HuH-7 (cell line): Measurements from ENCODE around the gene PTPRQ.
"Not testable (repeated sequence)": the region's sequence is repeated elsewhere in the genome, so short reads cannot be mapped to it uniquely, and the experiment has no call there.

ENCODE experiments used
- DNase-seq: peaks from one replicate; pipeline ENCODE4 v3.0.0; 2011; ENCODE audit warnings: low spot score

The PTPRQ gene

DNA sequence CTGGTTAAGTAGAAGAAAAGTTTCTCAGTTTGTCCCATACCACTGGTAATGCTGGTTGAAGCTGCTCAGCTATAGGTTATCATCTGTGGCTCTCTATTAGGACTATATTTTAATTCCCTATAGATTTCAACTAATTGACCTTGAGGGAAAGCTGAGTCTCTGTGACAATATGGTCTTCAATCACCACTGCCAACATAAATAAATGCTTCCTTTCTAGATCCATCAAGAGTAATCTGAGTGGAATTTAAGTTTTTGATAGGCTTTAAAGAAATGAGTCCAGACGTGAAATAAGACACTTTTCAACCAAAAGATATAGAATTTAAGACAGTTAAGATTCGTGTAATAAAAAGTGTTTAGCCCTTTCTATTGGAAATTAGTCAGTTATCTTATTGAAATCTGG lies 199.9 kb downstream of the PTPRQ start:
- DNase-seq, result no peak

DNA sequence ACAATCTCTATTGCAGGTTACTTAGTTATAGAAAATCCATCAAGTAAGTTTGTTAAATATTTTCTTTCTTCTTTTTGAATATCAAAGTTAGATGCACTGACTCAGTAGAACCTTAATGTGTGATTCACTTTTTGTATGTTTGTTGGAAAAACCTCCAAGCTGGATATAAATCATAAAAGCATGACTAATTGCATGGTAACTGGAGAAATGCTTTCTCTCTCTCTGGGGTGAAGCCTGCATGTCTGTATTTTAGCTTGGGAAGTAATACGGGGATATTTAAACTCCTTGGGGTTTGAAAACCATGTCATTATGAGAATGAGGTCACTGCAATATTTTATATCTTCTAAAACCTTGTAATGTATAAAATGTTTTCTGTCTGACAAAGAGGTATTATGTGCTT lies 204.8 kb downstream of the PTPRQ start:
- no peak for DNase-seq

DNA sequence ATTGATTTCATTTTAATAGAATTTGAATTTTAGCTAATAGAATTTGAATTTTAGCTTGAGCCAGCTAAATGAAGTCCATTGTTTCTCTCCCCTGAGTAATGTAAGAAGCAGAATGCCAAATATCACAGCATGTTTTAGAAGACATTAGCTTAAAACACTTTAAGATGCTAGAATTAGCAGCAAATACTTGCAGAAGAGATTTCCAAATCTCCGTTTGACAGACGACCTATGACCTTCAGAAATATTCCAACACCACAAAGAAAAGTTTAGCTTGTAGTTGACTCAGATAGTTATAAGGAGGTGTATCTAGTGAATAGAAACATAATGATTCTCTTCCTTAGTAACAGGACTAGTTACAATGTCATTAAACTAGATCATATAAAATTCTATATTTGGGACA lies 211.7 kb downstream of the PTPRQ start:
- DNase-seq, result no peak

DNA sequence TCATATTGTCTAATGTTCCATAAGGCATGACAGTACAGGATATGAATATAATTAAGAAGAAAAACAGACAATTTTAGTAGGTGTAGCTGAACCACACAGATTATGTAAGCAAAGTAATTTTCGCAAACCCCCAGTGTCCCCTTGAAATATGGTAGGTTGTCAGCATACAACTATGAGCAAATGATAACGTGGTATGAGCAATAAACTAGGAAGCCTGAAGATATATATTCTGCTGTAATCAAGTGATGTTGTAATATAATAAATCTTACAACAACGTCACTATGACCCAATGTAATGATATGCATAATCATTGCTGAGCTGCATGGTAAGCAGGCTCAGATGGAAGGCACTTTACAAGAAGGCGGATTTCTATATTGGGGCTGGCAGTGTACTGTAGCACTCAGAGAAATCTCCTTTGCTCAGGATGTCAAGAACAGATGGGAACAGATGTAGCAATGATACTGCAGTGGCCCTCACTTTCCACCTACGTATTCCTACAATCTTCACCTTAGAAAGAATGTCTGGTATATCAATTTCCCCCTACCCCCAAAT lies 215.6 kb downstream of the PTPRQ start:
- DNase-seq, result no peak

DNA sequence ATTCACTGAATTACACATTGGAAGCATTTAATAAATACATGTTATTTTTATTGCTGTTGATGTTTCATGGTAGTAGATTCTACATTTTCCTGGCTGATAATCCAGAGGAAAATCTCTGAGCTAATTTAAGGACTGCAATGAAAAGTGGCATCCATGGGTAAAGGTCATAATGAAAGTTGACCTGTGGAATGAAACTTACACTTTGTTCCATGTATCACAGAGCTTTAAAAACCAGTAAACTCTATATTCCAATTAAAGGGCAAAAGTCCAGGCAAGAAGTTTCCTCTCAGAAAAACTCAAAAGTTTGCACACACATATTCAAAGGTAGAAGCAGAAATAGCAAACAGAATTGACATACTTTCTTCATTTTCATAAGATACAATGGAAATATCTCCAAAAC lies 218.6 kb downstream of the PTPRQ start:
- no peak for DNase-seq

DNA sequence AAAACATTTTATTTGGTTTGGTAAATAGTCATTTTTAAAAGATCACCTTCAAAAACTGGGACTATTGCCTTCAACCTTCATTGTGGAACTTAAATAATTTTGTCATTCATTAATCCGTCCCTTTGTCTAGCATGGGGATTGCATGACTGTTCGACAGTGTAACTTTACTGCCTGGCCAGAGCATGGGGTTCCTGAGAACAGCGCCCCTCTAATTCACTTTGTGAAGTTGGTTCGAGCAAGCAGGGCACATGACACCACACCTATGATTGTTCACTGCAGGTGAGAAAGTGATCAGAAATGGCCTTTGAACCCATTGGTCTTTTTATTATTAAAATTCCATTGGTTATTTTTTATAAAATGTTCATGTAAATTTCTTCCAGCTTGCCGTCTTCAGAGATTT lies 226.2 kb downstream of the PTPRQ start:
- no peak for DNase-seq

DNA sequence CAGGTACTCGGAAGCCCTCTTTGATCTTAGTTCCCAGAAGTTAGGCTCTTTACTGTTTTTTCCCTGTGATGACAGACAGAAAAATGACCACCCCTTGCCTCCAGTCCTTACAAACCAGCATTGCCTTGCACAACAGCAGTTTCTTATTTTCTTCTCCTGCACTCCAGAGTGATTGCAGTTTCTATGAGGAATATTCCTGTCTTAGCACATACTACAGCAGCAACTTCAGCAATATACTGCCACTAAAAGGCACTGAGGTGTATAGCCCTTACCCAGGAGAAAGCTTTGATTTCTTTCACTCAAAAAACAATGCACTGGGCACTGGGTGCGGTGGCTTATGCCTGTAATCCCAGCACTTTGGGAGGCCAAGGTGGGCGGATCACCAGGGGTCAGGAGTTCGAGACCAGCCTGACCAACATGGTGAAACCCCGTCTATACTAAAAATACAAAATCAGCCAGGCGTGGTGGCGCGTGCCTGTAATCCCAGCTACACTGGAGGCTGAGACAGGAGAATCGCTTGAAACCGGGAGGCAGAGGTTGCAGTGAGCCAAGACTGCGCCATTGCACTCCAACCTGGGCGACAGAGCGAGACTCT lies 232.1 kb downstream of the PTPRQ start:
- DNase-seq, result not testable (repeated sequence)

DNA sequence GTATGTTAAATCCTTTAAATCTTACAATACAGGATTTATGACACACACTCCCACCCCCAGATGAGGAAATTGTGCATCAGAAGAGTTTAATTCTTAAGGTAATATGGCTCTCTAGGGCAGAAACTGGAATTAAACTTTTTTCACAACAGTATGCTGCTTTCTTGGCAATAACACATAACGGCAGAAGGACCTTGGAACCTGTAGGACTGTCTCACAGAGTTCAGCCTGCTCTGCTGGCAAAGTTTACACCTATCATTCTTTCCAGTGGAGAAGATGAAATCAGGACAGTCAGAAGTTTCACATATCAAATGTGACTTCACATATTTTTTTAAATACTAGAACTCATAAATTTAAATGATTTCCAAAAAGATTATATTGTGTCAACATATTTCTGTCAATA lies 232.8 kb downstream of the PTPRQ start:
- no peak for DNase-seq

DNA sequence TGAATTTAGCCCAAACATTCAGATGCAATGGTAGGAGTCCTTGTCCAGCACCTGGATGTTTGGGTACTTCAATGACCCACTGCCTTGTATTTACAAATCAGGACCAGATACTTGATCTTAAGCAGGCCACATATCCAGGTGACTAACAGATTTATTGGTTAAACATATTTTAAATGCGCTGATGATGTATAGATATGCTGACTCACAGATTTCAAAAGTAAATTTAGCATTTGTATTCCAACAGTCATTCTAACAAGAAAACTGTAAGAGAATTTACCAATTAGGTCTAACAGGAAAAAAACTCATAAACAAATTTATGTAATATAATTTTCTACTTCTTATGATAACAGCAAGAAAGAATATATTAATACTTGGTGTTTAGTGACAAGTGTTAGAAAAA lies 234.0 kb downstream of the PTPRQ start:
- no peak for DNase-seq

DNA sequence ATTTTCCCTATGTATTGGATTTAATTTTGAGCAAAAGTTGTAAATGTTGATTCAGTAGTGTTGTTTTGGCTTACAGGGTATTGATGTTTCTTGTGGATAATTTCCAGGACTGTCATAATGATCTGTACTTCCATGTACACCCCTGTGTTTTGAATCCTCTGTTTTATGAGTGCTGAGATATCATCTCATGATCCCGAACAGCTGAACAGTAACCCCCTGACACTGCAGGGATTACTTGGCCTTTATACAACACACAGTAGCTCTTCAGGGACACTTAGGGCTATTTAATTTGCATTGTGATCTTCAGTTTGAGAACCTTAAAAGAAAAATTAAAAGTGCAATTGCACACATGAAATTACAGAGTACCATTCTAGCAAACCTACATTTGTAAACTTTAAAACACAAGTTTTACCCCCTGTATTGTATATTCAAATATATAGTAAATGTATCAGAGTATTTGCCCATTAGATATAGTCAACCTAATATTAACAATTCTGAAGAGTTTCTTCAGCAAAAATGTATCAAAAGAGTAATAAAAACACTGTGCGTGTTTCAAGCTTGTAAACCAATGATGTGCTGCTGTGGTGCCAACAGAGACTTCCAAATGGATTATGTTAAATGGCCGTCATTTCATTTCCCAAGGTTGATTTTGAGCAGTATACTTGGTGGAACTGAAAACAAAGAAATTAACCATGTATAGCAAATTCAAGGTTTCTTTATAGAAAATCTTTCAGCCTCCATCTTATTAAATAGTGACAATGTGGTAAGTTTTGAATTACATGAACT lies 235.5 kb downstream of the PTPRQ start:
- DNase-seq, result no peak

DNA sequence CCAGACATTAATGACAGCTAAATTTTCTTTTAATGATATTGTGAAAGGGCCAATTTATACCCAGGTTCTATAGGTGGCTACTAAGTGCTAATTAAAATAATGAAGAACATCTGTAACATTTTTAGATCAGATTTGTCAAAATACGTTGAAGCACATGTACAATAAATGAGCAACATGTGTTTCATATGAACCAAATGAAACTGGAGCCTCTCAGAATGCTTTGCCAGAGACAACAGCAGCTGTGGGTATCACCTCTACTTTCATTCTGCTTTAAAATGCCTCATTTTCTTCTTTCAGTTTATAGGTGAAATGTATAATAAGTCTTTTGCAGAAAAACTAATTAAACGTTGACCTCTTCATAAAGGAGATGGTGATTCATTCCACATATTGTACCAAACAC lies 237.3 kb downstream of the PTPRQ start:
- no peak for DNase-seq

DNA sequence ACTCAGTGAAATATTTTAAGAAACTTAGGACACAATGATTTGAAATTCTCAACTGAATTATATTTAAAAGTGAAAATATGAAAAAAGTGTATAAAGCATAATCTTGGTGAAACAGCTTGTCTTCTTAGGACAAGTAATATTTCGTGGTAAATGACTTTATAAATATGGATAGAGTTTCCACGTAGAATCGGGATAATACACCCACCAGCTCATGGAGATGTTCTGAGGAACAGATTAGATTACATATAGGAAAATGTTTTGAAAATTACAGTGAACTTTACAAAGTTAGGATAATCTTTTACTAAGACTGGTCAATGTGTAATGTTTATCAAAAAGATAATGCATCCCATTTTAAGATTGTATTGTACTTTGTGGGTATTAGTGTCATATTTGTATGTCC lies 237.8 kb downstream of the PTPRQ start:
- no peak for DNase-seq

DNA sequence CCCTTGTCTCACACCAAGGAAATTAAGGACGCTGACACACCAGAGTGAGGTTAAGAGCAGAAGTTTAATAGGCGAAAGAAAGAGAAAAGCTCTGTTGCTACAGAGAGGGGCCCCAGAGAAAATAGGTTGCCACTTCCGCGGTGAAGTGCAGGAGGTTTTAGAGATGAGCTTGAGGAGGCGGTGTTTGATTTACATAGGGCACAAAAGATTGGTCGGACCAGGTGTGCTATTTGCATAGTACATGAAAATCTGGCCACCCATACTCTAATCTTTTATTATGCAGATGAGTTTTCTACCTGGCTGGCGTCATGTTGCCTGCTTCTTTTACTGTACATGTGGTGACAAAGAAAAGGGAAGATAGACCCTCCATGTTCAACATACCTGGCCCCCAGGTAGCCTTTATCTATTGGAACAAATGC lies 240.1 kb downstream of the PTPRQ start:
- no peak for DNase-seq

DNA sequence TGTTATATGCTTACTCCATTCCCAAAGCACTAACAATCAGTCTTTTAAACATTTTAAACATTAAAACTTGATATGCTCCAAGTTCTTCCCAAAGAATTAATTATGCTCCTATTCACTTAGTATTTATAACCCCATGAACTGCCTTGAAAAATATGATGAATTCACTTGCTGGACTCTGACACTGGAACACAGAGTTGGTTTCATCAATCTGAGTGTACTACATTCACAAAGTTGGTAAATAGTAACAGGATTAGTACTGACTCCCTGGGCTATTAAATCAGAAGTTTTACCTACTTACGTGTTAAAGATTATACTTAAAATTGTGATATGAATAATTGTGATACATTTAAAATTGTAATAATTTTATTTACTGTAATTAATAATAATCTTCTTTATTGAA lies 246.1 kb downstream of the PTPRQ start:
- no peak for DNase-seq

DNA sequence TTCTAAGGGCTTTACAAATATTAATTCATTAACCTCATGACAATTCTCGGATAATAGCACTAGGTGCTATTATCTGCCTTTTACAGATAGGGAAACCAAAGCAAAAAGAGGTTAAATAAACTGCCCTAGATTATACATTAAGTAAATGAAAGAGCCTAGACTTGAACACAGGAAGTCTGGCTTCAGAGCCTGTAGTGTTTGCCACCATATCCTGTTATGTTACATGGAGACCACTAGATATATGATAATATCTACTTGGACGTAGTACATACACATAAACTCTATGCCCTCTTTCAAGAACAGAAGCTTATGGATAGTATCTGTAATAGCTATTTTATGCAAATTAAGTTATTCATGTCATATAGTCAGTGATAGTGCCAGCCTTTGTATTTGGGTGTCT lies 246.5 kb downstream of the PTPRQ start:
- DNase-seq, result no peak

DNA sequence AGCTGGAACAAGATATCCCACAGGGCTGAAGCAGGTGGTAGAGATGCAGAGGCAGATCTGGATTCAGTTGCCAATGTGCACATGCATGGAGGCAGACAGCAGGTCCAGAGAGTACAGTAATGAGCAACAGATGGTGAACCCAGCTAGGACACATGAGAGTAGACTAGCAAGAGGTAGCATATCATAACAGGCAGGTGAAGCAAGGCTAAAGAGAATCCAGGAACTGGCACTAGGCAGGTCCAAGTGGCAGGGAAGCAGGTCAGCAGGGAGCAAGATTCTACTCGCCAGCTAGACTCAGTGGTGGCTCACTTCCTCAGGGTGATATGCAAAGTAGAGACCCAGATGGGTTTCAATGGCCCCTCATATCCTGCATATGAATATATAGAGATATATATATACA lies 248.1 kb downstream of the PTPRQ start:
- no peak for DNase-seq

DNA sequence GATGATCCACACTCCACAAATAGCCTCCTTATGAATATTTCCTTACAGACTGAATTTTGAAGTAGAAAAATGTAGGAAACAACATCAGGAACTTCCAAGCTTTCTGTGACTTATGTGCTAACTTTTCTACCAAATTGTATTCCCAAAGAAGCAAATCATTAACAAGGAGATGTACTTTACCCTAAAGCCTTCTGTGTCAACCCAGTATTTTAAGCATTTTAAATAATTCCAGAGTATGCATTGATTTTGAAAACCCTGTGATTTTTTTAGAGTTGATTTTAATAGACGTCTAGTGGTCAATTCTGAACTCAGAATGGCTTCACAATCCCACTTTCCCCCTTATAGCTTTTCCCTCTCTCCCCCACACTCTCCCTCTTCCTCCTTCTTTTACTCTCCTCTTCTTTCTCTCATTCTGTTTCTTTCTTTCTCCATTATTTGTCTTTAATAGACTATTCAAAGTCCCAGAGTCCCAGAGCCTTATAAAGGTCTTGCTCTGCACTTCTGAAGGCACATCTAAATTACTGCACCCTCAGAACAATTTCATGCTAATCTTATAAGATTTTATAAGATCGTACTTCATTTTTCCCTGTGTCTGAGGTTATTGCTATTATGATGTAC lies 253.3 kb downstream of the PTPRQ start:
- no peak for DNase-seq

DNA sequence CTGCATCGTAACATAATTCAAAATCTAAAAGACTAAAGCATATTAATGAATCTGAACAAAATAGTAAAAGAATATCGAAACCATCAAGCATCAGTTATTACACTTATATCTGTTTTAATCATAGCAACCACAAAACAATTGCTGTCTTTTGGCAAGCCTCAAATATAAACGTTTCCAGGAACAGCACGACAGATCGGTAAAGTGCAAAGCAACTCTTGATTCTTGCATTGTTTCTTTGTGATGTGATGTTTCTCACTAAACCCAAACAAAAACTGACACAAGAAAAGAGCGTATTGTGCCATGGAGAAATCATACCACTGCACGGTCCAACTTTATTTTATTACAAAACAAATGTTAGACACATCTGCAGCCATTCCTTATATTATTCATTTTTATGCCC lies 254.2 kb downstream of the PTPRQ start:
- DNase-seq, result no peak

DNA sequence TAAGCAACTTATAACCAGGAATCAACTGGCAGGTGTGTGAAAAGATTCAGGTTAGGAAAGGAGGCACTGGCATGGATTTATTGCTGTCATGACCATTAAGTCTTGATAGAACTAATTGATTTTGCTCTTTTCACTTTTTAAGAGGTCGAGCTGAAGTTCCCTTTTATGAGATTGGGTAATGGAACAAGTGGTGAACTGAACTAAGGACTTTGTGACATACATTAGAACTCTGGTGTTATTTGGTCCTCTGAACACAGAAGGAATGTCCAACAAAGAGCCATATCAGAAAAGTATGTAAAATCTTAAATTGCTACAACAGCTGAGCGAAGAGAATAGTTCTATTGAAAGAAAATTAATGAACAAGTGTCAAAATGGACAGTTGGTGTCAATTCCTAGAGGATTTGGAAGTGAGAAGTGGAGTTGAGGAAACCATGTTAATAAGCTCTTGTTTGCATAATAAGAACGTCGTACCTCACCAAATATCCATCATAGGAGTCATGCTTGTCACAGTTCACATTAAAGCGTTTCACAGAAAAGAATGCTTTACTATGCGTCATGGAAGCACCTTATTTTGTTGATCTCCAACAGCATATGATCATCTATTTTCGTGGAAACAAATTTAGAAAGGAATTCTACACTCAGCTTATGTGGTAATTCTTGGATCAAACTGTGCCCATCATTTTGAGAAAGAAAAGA lies 255.0 kb downstream of the PTPRQ start:
- no peak for DNase-seq

DNA sequence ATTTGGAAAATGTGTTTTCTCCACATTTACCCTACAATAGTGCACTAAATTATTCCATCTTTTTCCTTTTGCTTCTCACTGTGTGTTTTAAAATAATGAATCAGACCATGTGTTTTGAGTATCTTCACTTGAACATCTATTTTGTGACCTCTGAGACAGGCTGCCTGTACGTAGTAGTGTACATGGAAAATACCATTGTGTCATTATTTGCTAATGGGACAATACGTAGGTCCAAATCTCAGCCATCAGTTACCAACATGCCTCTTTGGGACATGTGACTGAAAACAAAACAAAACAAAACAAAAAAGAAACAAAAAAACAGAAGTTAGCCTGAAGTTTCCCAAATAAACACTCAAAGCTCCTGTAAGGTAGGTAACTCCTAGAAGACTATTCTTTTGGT lies 256.3 kb downstream of the PTPRQ start:
- no peak for DNase-seq

DNA sequence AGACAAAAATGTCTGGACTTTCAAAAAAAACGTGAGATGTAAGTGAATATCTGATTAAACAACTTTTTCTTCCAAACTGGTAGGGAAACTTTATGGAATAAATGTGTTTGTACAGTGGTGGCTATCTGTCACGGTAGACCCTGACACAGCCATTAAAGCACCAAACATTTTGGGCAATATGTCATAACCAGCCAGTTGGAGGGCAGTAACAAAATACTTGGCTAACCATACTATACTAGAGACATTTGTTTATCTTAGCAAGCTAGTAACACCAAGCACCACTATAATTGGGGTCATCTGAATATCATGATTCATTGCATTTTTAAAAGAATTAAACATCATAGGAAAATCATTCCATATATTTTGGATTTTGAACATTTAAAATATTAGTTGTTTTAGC lies 257.4 kb downstream of the PTPRQ start:
- DNase-seq, result no peak

DNA sequence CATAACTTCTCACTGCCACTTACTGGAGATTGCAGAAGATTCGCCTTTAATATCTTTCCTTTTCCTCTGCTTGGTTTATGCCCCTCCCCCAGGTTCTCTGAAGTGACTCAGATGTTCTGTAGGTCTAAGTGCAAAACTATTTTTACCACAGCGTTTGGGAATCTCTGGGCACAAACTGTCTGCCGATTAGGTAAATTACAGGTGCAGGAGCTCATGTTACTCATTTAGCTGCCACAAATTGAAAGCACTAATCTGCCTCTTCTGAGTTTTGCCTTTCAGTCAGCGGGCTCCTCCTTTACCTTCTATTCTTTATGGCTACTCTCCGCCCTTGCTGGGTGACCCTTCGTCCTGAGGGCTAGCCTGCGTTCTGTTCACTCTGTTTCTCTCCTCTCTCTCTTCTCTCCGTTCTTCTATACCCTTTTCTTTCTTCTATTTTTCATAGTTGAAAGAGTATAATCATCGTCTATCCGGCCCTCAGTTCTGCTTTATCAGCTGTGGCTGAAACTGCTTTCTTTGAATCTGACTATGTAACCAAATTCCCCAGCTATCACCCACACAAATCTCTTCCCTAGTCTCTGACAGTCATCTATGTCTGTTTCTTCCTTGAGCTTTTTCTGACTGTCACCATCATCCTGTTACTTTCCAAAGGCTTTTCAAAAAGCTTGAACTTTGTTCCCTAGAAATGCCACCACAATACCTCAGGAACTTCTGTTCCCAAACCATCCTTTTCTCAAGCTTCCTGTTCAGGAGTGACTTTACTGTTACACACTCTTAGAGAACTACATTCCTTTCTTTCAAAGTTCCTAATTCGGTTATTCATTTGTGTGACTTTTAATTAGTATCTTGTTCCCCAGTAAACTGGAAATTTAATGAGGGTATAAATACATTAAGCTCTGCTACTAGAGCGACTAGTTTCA lies 259.1 kb downstream of the PTPRQ start:
- DNase-seq, result peak; percentile 23
